WTC11 (cell line): Measurements from ENCODE around the gene DOCK1. TPM values are rescaled to one million over a fixed set of nuclear protein-coding genes. Genes with fewer than 3 reads are reported as not detected.

Experiments
- ATAC-seq: fragments of 200-7000 bp; cut with Tn5 transposase; 2 replicates; pipeline ENCODE4 v1.10.0; 2021; ENCODE audit warnings: mild to moderate bottlenecking, moderate library complexity
- CTCF ChIA-PET: fragments of 300-600 bp; sonication (Branson Sonifier 250); formaldehyde crosslinking; loops from one replicate; lab custom pipeline; 2021; ENCODE audit warnings: antibody characterized with exemption; lab: Charles Lee
- POLR2A ChIA-PET: fragments of 350-600 bp; sonication (Branson Sonifier 250); formaldehyde crosslinking; loops from one replicate; lab custom pipeline; 2021; ENCODE audit warnings: antibody characterized with exemption; lab: Charles Lee
- DNase-seq: peaks from one replicate; pipeline ENCODE4 v3.0.0; 2021; ENCODE audit warnings: low spot score
- H3K27ac Mint-ChIP-seq: 2 replicates; pipeline ENCODE4 v1.8.0; 2021; ENCODE audit warnings: mixed read lengths
- H3K27me3 Mint-ChIP-seq: 2 replicates; pipeline ENCODE4 v1.8.0; 2021; ENCODE audit warnings: low read depth, mild to moderate bottlenecking, moderate library complexity, mixed read lengths
- H3K36me3 Mint-ChIP-seq: 2 replicates; pipeline ENCODE4 v1.8.0; 2021; ENCODE audit warnings: mixed read lengths
- H3K4me1 Mint-ChIP-seq: 2 replicates; pipeline ENCODE4 v1.8.0; 2022; ENCODE audit warnings: mixed read lengths
- H3K4me3 Mint-ChIP-seq: 2 replicates; pipeline ENCODE4 v1.8.0; 2021; ENCODE audit warnings: mild to moderate bottlenecking, moderate library complexity, mixed read lengths
- H3K9me3 Mint-ChIP-seq: 2 replicates; pipeline ENCODE4 v1.8.0; 2021; ENCODE audit warnings: mixed read lengths
- ATF6 ChIP-seq: sonication (generic); formaldehyde crosslinking; IDR thresholded peaks from 2 replicates; pipeline ENCODE4 v1.8.1; 2023; ENCODE audit warnings: mild to moderate bottlenecking, missing genetic modification reagents
- CREM ChIP-seq: sonication (generic); formaldehyde crosslinking; IDR thresholded peaks from 2 replicates; pipeline ENCODE4 v1.8.1; 2022; ENCODE audit warnings: mild to moderate bottlenecking, missing genetic modification reagents, moderate library complexity
- ELF4 ChIP-seq: sonication (generic); formaldehyde crosslinking; IDR thresholded peaks from 2 replicates; pipeline ENCODE4 v1.8.1; 2022; ENCODE audit warnings: low read depth, mild to moderate bottlenecking, moderate library complexity, missing genetic modification reagents
- GRHL2 ChIP-seq: fragments of 250-450 bp; sonication (Bioruptor Pico); IDR thresholded peaks from 2 replicates; pipeline ENCODE4 v1.8.0; 2022; ENCODE audit warnings: mild to moderate bottlenecking, moderate library complexity; ENCODE audit not compliant: insufficient replicate concordance, severe bottlenecking
- HMGA2 ChIP-seq: fragments of 250-450 bp; sonication (Bioruptor Pico); IDR thresholded peaks from 2 replicates; pipeline ENCODE4 v1.4.0; 2021; ENCODE audit warnings: mild to moderate bottlenecking, moderate library complexity
- JAZF1 ChIP-seq: fragments of 250-450 bp; sonication (Bioruptor Pico); IDR thresholded peaks from 2 replicates; pipeline ENCODE4 v1.9.0; 2021; ENCODE audit warnings: moderate library complexity, mild to moderate bottlenecking, inconsistent platforms
- MXD4 ChIP-seq: fragments of 250-450 bp; sonication (Bioruptor Pico); IDR thresholded peaks from 2 replicates; pipeline ENCODE4 v1.8.0; 2021; ENCODE audit warnings: mild to moderate bottlenecking, moderate library complexity, borderline replicate concordance
- NR1H2 ChIP-seq: sonication (generic); formaldehyde crosslinking; IDR thresholded peaks from 2 replicates; pipeline ENCODE4 v1.9.0; 2021; ENCODE audit warnings: mild to moderate bottlenecking, moderate library complexity, missing genetic modification reagents
- OVOL2 ChIP-seq: fragments of 250-450 bp; sonication (Bioruptor Pico); IDR thresholded peaks from 2 replicates; pipeline ENCODE4 v1.9.0; 2021; ENCODE audit warnings: mild to moderate bottlenecking, borderline replicate concordance
- SOX15 ChIP-seq: fragments of 250-450 bp; sonication (Bioruptor Pico); IDR thresholded peaks from 2 replicates; pipeline ENCODE4 v1.9.0; 2021; ENCODE audit warnings: mild to moderate bottlenecking
- USF1 ChIP-seq: sonication (generic); formaldehyde crosslinking; IDR thresholded peaks from 2 replicates; pipeline ENCODE4 v1.8.0; 2022; ENCODE audit warnings: mild to moderate bottlenecking, missing genetic modification reagents
- ZBTB21 ChIP-seq: sonication (generic); formaldehyde crosslinking; IDR thresholded peaks from 2 replicates; pipeline ENCODE4 v1.8.1; 2023; ENCODE audit warnings: mild to moderate bottlenecking, missing genetic modification reagents, borderline replicate concordance
- ZMAT4 ChIP-seq: fragments of 250-450 bp; sonication (Bioruptor Pico); IDR thresholded peaks from 2 replicates; pipeline ENCODE4 v1.9.0; 2021; ENCODE audit warnings: mild to moderate bottlenecking
- ZNF138 ChIP-seq: sonication (generic); formaldehyde crosslinking; conservative IDR thresholded peaks from 2 replicates; pipeline ENCODE4 v1.8.1; 2022; ENCODE audit warnings: mild to moderate bottlenecking, moderate library complexity, missing genetic modification reagents
- total RNA-seq: library from RNA; stranded (reverse); gene quantifications from 3 replicates; pipeline ENCODE4 v1.2.3, GENCODE V29; 2021
- TF ChIP-seq, protein P1 (sequence below): fragments of 250-450 bp; sonication (Bioruptor Pico); IDR thresholded peaks from 2 replicates; pipeline ENCODE4 v1.9.0; 2021; ENCODE audit warnings: mild to moderate bottlenecking, borderline replicate concordance
- TF ChIP-seq, protein P2 (sequence below): sonication (generic); formaldehyde crosslinking; IDR thresholded peaks from 2 replicates; pipeline ENCODE4 v1.8.1; 2022; ENCODE audit warnings: mild to moderate bottlenecking, moderate library complexity, missing genetic modification reagents
- TF ChIP-seq, protein P3 (sequence below): fragments of 200-600 bp; IDR thresholded peaks from 2 replicates; pipeline ENCODE4 v1.8.0; 2022; ENCODE audit warnings: antibody characterized with exemption
- TF ChIP-seq, protein P4 (sequence below): fragments of 250-450 bp; sonication (Bioruptor Pico); IDR thresholded peaks from 2 replicates; pipeline ENCODE4 v2.1.2; 2022; ENCODE audit warnings: mild to moderate bottlenecking, moderate library complexity

DOCK1 gene
- total RNA-seq, 1 experiment from 2014 or later: 52.1 TPM

DNA sequence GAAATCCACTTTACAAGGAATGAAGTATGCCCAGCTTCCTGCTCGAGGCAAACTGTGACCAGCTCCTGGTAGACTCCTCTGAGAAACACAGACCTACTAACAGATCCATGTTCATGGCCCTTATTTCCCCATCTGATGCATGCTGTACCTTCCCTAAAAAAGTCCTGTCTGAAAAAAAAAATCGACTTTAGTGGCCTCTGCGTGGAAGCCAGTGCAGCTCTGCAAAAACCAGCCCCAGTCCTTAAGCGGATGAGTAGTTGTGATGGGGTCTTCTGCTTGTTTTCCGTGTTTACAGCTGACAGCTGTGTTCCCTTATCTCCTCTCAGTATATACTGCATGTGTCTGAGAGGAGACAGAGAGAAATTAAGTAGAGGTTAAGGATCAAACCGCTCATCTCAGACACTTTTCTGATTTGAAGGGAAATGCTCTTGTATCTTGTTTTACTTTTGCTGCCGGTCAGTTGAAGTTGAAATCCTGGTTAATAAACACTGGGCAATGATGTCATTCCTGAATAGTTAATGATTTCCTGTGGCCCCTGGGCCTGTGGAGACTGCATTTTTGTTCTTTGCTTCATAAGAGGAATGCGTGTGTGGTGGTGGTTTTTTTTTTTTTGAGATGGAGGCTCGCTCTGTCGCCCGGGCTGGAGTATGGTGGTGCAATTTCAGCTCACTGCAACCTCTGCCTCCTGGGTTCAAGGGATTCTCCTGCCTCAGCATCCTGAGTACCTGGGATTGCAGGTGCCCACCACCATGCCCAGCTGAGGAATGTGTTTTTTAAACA lies 67.6 kb downstream of the DOCK1 start (continued):
- TF ChIP-seq, protein P1, sequence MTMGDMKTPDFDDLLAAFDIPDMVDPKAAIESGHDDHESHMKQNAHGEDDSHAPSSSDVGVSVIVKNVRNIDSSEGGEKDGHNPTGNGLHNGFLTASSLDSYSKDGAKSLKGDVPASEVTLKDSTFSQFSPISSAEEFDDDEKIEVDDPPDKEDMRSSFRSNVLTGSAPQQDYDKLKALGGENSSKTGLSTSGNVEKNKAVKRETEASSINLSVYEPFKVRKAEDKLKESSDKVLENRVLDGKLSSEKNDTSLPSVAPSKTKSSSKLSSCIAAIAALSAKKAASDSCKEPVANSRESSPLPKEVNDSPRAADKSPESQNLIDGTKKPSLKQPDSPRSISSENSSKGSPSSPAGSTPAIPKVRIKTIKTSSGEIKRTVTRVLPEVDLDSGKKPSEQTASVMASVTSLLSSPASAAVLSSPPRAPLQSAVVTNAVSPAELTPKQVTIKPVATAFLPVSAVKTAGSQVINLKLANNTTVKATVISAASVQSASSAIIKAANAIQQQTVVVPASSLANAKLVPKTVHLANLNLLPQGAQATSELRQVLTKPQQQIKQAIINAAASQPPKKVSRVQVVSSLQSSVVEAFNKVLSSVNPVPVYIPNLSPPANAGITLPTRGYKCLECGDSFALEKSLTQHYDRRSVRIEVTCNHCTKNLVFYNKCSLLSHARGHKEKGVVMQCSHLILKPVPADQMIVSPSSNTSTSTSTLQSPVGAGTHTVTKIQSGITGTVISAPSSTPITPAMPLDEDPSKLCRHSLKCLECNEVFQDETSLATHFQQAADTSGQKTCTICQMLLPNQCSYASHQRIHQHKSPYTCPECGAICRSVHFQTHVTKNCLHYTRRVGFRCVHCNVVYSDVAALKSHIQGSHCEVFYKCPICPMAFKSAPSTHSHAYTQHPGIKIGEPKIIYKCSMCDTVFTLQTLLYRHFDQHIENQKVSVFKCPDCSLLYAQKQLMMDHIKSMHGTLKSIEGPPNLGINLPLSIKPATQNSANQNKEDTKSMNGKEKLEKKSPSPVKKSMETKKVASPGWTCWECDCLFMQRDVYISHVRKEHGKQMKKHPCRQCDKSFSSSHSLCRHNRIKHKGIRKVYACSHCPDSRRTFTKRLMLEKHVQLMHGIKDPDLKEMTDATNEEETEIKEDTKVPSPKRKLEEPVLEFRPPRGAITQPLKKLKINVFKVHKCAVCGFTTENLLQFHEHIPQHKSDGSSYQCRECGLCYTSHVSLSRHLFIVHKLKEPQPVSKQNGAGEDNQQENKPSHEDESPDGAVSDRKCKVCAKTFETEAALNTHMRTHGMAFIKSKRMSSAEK: no peak
- TF ChIP-seq, protein P2, sequence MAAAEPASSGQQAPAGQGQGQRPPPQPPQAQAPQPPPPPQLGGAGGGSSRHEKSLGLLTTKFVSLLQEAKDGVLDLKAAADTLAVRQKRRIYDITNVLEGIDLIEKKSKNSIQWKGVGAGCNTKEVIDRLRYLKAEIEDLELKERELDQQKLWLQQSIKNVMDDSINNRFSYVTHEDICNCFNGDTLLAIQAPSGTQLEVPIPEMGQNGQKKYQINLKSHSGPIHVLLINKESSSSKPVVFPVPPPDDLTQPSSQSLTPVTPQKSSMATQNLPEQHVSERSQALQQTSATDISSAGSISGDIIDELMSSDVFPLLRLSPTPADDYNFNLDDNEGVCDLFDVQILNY (CRISPR knock-in tag): no peak
- TF ChIP-seq SOX15 (CRISPR knock-in tag) (no peak), ZNF138 (no peak), CREM (CRISPR knock-in tag) (no peak), GRHL2 (CRISPR knock-in tag) (no peak), JAZF1 (CRISPR knock-in tag) (no peak)

- peaks cover 24% of the 10 kb centered on the region for H3K4me1 Mint-ChIP-seq
- TF ChIP-seq, protein P3, sequence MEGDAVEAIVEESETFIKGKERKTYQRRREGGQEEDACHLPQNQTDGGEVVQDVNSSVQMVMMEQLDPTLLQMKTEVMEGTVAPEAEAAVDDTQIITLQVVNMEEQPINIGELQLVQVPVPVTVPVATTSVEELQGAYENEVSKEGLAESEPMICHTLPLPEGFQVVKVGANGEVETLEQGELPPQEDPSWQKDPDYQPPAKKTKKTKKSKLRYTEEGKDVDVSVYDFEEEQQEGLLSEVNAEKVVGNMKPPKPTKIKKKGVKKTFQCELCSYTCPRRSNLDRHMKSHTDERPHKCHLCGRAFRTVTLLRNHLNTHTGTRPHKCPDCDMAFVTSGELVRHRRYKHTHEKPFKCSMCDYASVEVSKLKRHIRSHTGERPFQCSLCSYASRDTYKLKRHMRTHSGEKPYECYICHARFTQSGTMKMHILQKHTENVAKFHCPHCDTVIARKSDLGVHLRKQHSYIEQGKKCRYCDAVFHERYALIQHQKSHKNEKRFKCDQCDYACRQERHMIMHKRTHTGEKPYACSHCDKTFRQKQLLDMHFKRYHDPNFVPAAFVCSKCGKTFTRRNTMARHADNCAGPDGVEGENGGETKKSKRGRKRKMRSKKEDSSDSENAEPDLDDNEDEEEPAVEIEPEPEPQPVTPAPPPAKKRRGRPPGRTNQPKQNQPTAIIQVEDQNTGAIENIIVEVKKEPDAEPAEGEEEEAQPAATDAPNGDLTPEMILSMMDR: no peak
- TF ChIP-seq ZMAT4 (CRISPR knock-in tag): no peak
- TF ChIP-seq OVOL2 (CRISPR knock-in tag): no peak
- TF ChIP-seq, protein P4, sequence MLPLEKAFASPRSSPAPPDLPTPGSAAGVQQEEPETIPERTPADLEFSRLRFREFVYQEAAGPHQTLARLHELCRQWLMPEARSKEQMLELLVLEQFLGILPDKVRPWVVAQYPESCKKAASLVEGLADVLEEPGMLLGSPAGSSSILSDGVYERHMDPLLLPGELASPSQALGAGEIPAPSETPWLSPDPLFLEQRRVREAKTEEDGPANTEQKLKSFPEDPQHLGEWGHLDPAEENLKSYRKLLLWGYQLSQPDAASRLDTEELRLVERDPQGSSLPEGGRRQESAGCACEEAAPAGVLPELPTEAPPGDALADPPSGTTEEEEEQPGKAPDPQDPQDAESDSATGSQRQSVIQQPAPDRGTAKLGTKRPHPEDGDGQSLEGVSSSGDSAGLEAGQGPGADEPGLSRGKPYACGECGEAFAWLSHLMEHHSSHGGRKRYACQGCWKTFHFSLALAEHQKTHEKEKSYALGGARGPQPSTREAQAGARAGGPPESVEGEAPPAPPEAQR (CRISPR knock-in tag): no peak
- TF ChIP-seq ATF6 (CRISPR knock-in tag): no peak
- no peak for TF ChIP-seq ELF4 (CRISPR knock-in tag)
- no peak for TF ChIP-seq GRHL2 (CRISPR knock-in tag)
- no peak for TF ChIP-seq USF1 (CRISPR knock-in tag)
- no peak for TF ChIP-seq NR1H2 (CRISPR knock-in tag)
- TF ChIP-seq MXD4: no peak
- no peak for TF ChIP-seq HMGA2 (CRISPR knock-in tag)
- TF ChIP-seq ZBTB21 (CRISPR knock-in tag): no peak
- H3K9me3 Mint-ChIP-seq: no peaks in the 10 kb centered on the region
- H3K27ac Mint-ChIP-seq: no peak overlapping the region; the same call in 1 of the 2 replicates
- ATAC-seq: no peak
- no peak for DNase-seq
- H3K36me3 Mint-ChIP-seq: peaks cover 54% of the 10 kb centered on the region
- no peaks in the 10 kb centered on the region for H3K27me3 Mint-ChIP-seq
- H3K4me3 Mint-ChIP-seq: no peak overlapping the region
- ChIA-PET POLR2A (no interaction called here), CTCF (no interaction called here)
These were observed 70.0 kb downstream of the DOCK1 start for GRCh38 chr10:126975221-126975620.
